Kidney epithelial cell (primary cell): ENCODE measurements around the gene B3GNT8. TPM values are rescaled to one million over a fixed set of nuclear protein-coding genes. Genes with fewer than 3 reads are reported as not detected.

Source experiments
- DNase-seq: peaks from one replicate; pipeline ENCODE4 v3.0.0-alpha.2; 2010; ENCODE audit warnings: low read depth
- H3K27me3 ChIP-seq: 2 replicates; pipeline ENCODE4 v1.6.0; 2011; ENCODE audit warnings: low read length; ENCODE audit not compliant: control insufficient read depth, insufficient read depth
- H3K36me3 ChIP-seq: 2 replicates; pipeline ENCODE4 v1.5.1; 2011; ENCODE audit warnings: low read length; ENCODE audit not compliant: control insufficient read depth, insufficient read depth
- H3K4me3 ChIP-seq: 2 replicates; pipeline ENCODE4 v1.5.1; 2011; ENCODE audit warnings: low read depth, mild to moderate bottlenecking, control low read depth, low read length
- CTCF ChIP-seq: IDR thresholded peaks from 2 replicates; pipeline ENCODE4 v1.5.1; 2011; ENCODE audit warnings: mild to moderate bottlenecking, moderate library complexity, low read length, control low read depth, inconsistent platforms; ENCODE audit not compliant: insufficient read depth, poor library complexity, severe bottlenecking
- total RNA-seq: library from RNA; depleted of rRNA; stranded (reverse); fragments of >200 nt; gene quantifications from 2 replicates; pipeline ENCODE4 v1.2.3, GENCODE V29; 2015

The B3GNT8 gene
- total RNA-seq, 1 donor from 2014 or later, result 1.2 TPM

DNA sequence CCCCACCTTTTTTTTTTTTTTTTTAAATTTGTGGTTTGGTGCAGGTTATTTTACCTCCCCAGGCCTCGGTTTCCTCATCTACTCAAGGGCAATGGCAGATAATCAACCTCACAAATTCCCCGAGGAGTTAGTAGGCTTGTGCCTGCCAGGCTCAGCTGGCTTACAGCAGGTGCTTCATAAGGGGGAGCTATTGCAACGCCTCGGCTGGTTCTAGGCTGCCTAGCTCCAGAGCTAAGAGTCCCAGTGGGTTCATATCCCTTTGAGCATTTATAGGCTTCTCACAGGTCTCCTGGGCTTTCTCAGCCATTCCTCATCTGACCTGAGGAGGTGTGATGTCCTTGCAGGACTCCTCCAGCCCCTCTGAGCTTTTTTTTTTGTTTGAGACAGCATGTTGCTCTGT, 18.9 kb downstream of the B3GNT8 start:
- no peak for DNase-seq
- H3K27me3 ChIP-seq, result no peaks in the 10 kb centered on the region
- no peak overlapping the region for H3K4me3 ChIP-seq
- H3K36me3 ChIP-seq, result no peaks in the 10 kb centered on the region
- no peak for TF ChIP-seq CTCF

- DNase-seq, result peak; percentile 29
- H3K36me3 ChIP-seq, result no peaks in the 10 kb centered on the region
- no peak for TF ChIP-seq CTCF
- H3K27me3 ChIP-seq, result no peaks in the 10 kb centered on the region
- no peak overlapping the region for H3K4me3 ChIP-seq
These were observed 19.9 kb downstream of the B3GNT8 start for GRCh38 chr19:41407271-41407670.

DNA sequence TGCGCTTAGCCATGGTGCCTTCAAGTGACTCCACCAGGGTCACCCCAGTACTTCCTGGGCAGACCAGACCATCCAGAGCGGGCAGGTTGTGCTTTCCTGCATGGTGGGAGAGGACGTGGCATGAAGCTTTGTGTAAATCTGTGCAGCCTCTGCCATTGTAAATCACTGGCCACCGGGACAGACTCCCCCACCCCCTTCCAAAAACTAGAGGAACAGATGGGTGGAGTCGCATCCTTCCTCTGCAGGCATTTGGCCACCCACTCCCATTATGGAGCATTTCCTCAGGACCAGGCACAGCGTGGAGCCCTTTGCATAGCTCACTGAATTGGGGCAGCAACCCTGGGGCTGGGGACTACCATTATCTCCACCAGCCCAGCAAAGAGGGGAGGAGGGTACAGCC, 21.4 kb downstream of the B3GNT8 start:
- DNase-seq, result no peak
- Histone ChIP-seq H3K27me3 (no peaks in the 10 kb centered on the region), H3K4me3 (no peak overlapping the region), H3K36me3 (no peaks in the 10 kb centered on the region)
- TF ChIP-seq CTCF, result no peak

DNA sequence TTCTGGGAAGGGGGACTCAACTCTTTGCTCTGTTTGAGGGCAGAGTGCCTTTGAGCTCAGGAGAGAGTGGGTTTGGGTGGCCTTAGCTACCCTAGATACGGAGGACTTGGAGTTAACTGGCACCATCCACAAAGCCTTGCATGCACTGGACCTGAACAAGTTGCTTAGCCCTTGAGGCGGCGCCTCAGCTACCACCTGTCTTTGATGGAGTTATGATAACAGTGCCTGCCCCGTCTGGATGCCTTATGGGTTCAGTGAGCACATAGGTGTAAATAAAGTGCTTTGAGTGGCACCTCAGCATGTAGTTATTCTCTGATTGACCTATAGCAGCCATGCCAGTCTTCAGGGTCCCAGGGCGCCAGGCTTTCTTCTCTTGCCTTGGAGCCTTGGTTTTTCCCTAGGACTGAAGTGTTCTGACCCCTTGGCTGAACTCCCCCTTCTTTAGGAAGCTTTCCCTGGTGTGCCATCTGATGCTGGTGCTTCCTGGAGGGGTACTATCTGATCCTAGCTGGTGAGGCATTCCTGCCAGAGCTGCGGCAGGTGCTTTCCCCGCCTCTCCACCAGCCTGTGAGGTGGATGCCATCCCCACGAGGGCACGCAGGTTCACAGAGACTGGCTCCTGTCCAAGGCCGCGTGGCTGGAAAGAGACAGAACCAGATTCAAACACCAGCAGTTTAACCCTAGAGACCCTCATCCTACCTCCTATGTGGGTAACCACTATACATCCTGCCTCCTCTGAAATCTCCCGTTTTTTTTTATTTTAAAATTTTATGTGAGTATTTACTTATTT, 23.8 kb downstream of the B3GNT8 start:
- H3K36me3 ChIP-seq, result no peaks in the 10 kb centered on the region
- no peaks in the 10 kb centered on the region for H3K27me3 ChIP-seq
- DNase-seq, result no peak
- no peak overlapping the region for H3K4me3 ChIP-seq
- TF ChIP-seq CTCF, result no peak

DNA sequence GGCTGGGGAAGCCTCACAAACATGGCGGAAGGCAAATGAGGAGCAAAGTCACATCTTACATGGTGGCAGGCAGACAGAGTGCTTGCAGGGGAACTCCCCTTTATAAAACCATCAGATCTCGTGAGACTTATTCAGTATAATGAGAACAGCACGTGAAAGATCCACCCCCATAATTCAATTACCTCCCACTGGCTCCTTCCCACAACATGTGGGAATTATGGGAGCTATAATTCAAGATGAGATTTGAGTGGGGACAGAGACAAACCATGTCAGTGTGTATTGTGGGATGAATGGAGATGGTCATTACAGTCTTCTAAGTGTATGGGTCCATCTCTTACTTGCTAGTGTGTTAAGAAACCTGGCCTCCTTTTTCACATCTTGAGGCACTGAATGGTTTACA, 25.2 kb downstream of the B3GNT8 start:
- no peak for DNase-seq
- no peak for TF ChIP-seq CTCF
- Histone ChIP-seq H3K27me3 (no peaks in the 10 kb centered on the region), H3K4me3 (no peak overlapping the region), H3K36me3 (no peaks in the 10 kb centered on the region)

DNA sequence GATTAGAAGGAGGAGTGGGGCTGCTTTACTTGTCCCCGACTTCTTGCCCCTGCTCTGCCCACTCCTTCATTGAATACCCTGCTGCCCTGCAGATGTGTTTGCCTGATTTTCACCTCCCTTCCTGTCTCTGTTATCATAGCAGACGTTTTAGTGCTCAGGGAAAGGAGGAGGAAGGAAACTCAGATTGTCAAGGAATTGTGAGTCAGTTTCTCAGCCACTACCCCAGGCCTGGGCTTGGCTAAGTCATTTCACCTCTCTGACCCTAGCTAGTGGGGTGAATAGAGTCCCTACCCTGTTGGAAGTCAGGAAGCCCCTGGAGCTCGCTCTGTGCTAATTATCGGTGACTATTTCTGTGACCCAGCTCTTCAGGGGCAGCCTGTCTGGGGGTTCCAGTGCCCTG, 25.7 kb downstream of the B3GNT8 start:
- no peak for TF ChIP-seq CTCF
- DNase-seq, result no peak
- no peaks in the 10 kb centered on the region for H3K27me3 ChIP-seq

More for the DNA sequence above, 25.7 kb downstream of the B3GNT8 start:
- no peaks in the 10 kb centered on the region for H3K36me3 ChIP-seq
- no peak overlapping the region for H3K4me3 ChIP-seq
